H1 (cell line): Measurements from ENCODE around the gene LMAN1L.

Source experiments
- FOSL1 ChIP-seq: IDR thresholded peaks from 2 replicates; pipeline ENCODE4 v1.6.1; 2011; ENCODE audit warnings: mild to moderate bottlenecking, low read depth, low read length, moderate library complexity; ENCODE audit not compliant: insufficient read depth
- GABPA ChIP-seq: IDR thresholded peaks from 2 replicates; pipeline ENCODE4 v1.6.1; 2011; ENCODE audit warnings: mild to moderate bottlenecking, low read length, moderate library complexity, borderline replicate concordance; ENCODE audit not compliant: insufficient read depth
- POLR2A ChIP-seq, 2 experiments: IDR thresholded peaks; 1 replicate in 1 of 2; 2 replicates in 1 of 2; pipeline ENCODE4 v1.6.1; 2011; ENCODE audit warnings: low read depth in 2 of 2, low read length in 2 of 2, mild to moderate bottlenecking in 2 of 2; ENCODE audit errors: control extremely low read depth in 1 of 2
- POLR2AphosphoS5 ChIP-seq: IDR thresholded peaks from 2 replicates; pipeline ENCODE4 v1.6.1; 2011; ENCODE audit warnings: low read depth, low read length
- SUZ12 ChIP-seq: fragments of 200-600 bp; sonication (generic); IDR thresholded peaks from 2 replicates; pipeline ENCODE4 v1.6.1; 2012; ENCODE audit warnings: mild to moderate bottlenecking, inconsistent platforms, low read length, moderate library complexity, mixed read lengths
- YY1 ChIP-seq: IDR thresholded peaks from 2 replicates; pipeline ENCODE4 v1.6.1; 2011; ENCODE audit warnings: low read depth, mild to moderate bottlenecking, low read length
- TF ChIP-seq, protein P1 (sequence below), 3 experiments: IDR thresholded peaks; 1 replicate in 2 of 3; 2 replicates in 1 of 3; pipeline versions ENCODE4 v1.5.1 to v1.6.1; 2011; ENCODE audit warnings: low read length in 3 of 3, mild to moderate bottlenecking in 3 of 3, inconsistent platforms in 2 of 3, low read depth in 1 of 3, moderate library complexity in 1 of 3; ENCODE audit not compliant: insufficient read depth in 1 of 3; ENCODE audit errors: control extremely low read depth in 1 of 3

DNA sequence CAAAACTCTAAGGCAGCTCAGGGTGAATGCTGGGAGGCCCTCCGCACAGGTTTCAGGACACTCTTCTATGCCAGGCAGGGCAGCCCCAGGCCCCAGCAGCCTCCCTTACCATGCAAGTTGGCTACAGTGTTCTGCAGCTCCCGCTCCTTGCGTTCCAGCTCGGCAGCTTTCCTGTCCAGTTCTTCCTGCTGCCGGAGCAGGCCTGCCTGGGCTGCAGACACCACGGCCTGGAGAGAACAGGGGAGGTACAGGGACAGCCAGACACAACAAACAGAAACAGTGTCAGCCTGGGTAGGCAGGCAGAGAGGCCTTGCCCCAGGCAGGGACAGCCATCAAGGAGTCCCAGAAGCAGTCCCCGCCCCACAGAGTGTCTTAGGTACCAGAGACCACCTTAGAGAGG is 39.3 kb downstream of the LMAN1L start:
- TF ChIP-seq YY1 (no peak), POLR2A (IDR thresholded peaks at IDR 0.05; ENCODE audit: control extremely low read depth in 1 of 2, low read depth in 2 of 2, low read length in 2 of 2) (no peak), GABPA (no peak), POLR2AphosphoS5 (no peak), FOSL1 (no peak), SUZ12 (no peak)
- TF ChIP-seq, protein P1, sequence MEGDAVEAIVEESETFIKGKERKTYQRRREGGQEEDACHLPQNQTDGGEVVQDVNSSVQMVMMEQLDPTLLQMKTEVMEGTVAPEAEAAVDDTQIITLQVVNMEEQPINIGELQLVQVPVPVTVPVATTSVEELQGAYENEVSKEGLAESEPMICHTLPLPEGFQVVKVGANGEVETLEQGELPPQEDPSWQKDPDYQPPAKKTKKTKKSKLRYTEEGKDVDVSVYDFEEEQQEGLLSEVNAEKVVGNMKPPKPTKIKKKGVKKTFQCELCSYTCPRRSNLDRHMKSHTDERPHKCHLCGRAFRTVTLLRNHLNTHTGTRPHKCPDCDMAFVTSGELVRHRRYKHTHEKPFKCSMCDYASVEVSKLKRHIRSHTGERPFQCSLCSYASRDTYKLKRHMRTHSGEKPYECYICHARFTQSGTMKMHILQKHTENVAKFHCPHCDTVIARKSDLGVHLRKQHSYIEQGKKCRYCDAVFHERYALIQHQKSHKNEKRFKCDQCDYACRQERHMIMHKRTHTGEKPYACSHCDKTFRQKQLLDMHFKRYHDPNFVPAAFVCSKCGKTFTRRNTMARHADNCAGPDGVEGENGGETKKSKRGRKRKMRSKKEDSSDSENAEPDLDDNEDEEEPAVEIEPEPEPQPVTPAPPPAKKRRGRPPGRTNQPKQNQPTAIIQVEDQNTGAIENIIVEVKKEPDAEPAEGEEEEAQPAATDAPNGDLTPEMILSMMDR (IDR thresholded peaks at IDR 0.05; ENCODE audit: control extremely low read depth in 1 of 3, insufficient read depth in 1 of 3, low read depth in 1 of 3, low read length in 3 of 3) = no peak
